Medulla oblongata (tissue), 1 donor: ENCODE results near the gene OR2M7.
A peak's percentile ranks its signal among the peaks of the same experiment; 100 is the strongest.
"Not testable (repeated sequence)": the region's sequence is repeated elsewhere in the genome, so short reads cannot be mapped to it uniquely, and the experiment has no call there.

ENCODE experiments used
- DNase-seq: peaks from one replicate; pipeline ENCODE4 v3.0.0-alpha.2; 2015; ENCODE audit errors: extremely low spot score

Gene OR2M7, protein sequence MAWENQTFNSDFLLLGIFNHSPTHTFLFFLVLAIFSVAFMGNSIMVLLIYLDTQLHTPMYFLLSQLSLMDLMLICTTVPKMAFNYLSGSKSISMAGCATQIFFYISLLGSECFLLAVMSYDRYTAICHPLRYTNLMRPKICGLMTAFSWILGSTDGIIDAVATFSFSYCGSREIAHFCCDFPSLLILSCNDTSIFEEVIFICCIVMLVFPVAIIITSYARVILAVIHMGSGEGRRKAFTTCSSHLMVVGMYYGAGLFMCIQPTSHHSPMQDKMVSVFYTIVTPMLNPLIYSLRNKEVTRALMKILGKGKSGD

DNA sequence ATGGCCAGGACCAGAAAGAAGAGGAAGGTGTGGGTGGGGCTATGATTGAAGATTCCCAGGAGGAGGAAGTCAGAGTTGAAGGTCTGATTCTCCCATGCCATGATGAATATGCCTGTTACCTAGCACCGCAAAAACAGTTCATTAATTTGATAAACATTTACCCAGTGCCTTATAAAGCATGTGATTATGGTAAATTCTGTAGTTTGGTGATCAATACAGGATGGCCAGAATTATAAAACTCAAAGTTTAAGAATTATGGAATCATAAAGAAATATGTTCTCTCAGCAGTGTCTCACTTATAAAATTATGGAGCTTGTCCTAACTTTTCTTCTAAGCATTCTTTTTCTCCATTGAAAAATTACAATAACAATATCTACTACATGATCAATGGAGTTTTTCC is at the start of gene OR2M7:
OR2M7 (minus strand) TSS at position 101 of the 400 bp plus-strand sequence; CDS start at position 101, 0 bp downstream.
- no peak for DNase-seq

DNA sequence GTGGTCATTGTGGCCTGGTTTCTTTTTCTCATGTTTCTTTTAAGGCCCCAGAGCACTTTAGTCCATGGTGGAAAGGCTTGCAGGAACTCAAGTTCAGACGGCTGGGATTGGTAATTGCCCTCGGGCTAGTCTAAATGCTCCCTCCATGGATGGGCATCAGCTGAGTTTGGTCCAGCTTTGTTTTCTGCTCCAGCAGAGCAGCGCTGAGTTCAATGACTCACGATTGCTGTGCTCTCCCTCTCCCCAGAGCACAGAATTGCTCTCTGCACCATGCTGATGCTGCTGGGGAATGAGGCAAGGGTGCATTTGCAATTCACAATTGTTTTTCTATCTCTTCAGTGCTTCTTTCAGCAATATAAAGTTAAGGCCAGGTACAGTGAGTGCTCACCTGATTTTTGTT is 49.4 kb upstream of the OR2M7 start:
- no peak for DNase-seq

DNA sequence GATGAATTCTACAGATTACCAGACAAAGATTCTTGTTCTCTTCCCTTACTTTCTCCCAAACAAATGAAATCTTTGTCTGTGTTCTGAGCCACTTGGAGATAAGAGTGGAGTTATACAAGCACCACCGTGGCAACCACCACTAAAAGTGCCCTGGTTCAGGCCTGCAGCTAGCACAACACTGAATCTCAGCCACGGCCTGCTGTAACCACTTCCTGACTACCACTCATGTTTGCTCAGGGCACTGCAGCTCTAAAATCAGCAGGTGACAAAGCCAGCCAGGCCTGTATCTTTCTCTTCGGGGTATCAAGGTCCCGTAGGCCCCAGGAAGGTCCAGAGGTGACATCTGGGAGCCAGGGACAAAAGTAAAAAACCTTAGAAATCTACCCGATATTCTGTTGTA is 48.0 kb upstream of the OR2M7 start:
- DNase-seq = no peak

DNA sequence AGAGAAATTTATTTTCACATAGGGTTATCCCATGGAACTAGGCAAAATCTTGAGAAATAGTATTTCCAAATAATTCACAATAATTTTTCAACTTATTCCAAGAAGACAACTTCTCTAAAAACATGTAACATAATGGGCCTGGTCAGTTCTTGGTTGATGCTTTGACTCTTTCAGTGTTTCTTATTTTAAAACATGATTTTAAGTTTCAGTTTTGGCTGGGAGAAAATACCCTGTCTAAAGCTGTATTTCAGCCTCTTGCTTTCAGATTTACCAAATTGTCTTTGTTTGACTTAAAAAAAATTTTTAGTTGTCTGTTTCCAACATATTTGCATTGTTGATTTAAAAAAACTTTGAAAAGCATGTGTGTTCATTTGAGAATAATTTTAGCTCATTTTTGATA is 42.2 kb upstream of the OR2M7 start:
- DNase-seq = no peak

DNA sequence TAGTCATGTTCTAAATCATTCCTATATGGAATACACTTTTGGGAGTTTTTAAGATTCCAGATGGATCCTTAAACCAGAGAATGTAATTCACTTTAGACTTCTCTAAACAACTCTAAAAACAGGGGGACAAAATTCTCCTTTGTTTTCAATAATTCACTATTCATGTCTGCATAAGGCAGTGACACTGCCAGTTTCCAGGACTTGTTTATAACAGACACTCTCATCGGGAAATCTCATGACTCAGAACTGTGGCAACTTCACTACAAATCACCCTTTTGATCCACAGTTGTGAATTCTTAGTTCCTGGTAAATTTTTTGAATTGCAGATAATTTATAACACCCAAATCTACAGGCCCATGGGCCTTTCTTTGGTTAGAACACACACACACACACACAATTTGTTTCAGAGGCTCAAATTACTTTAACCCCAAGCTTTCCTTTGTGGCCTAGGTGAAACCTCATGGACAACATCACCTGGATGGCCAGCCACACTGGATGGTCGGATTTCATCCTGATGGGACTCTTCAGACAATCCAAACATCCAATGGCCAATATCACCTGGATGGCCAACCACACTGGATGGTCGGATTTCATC is 36.9 kb upstream of the OR2M7 start, which contains the start of gene OR2T4:
OR2T4 (plus strand) TSS at position 545 of the 595 bp plus-strand sequence; CDS start at position 545, 0 bp downstream.
- peak; percentile 78 for DNase-seq

DNA sequence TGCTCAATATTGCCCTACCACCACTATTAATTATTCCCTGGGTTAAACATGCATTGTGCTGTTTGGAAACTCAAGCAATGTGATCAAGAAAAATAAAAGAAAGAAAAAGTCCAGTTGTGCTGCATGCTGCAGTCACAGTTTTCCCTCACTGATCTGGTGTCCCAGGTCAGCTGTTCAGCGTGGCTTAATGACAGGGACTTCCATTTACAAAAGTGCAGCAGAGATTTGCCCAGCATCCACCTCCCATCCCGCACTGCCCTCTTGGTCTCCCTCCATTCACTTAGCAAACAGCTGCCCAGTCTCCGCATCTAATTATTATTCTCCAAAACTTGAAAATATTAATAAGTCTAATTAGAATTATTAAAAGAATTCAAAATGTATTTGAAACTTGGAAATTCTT is 35.0 kb upstream of the OR2M7 start:
- peak; percentile 56 for DNase-seq

DNA sequence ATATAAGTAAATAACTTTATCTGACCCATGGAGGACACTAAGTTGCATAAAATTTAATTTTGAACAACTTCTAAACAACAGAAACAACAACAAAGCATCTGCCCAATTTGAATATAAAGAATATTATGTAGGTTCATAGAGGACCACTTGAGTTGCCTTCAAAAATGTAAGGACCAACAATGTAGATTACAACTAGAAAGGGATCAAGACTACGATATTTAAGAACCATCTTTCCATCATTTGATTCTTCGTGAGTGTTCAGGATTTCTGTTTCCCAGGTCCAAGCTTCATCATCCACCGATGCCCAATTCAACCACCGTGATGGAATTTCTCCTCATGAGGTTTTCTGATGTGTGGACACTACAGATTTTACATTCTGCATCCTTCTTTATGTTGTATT is 24.1 kb upstream of the OR2M7 start, which contains the start of gene OR14C36:
OR14C36 (plus strand) TSS at position 301 of the 400 bp plus-strand sequence; CDS start at position 301, 0 bp downstream.
- no peak for DNase-seq

DNA sequence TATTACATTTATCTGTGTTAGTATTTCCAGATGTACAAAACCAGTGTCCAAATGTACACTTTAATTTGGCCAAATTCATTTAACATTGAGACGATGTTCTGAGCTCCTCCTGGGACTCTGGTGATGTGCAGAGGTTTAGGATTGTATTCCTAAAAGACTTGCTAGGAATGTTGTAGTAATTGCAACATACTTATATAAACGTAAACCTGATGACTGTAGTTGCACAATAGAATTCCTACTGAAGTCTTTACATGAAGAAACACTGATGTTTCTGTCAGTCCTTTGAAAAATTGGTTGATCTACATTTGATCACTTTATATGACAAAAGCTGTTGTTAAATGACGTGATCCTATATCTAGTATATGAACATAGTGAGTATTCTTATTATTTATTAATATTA is 19.1 kb upstream of the OR2M7 start:
- DNase-seq = no peak

DNA sequence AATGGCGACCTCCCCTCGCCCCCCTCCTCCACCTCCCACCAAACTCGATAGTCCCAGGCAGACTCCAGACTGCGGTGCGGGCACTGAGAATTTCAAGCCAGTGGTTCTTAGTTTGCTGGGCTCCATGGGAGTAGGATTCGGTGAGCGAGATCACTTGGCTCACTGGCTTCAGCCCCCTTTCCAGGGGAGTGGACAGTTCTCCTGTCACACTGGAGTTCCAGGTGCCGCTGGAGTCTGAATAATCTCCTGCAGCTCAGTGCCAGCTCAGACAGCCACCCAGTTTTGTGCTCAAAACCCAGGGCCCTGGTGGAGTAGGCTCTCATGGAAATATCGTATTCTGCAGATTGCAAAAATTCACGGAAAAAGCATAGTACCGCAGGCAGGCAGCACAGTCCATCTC is 7.6 kb downstream of the OR2M7 start:
- no peak for DNase-seq

DNA sequence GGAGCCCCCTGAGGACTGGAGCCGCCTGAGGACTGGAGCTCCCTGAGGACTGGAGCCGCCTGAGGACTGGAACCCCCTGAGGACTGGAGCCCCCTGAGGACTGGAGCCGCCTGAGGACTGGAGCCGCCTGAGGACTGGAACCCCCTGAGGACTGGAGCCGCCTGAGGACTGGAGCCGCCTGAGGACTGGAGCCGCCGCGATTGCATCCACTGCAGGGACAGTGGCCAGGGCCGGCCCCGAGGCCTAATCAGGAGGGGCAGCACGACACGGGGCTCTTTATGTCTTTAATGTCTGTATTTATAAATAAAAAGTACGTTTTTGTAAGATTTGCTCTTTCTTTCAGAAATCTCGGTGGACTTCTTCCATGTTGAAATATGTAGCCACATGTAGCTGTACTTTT is 17.6 kb downstream of the OR2M7 start:
- DNase-seq = not testable (repeated sequence)

DNA sequence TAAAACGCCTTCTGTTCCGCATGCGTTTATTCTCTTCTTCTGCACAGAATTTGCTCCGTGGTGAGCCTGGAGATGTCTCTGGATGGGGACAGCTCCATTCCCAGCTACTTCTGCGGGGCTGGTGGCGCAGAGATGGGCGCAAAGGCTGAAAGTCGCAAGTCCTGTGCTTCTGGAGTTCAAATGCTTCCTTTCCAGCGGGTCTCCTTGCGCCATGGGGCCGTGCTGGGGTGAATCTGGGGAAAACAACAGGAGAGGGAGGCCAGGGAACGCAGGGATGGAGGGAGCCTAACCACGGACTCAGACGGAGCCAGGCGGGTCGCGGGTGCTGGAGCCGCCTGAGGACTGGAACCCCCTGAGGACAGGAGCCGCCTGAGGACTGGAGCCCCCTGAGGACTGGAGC is 18.3 kb downstream of the OR2M7 start:
- DNase-seq = no peak

DNA sequence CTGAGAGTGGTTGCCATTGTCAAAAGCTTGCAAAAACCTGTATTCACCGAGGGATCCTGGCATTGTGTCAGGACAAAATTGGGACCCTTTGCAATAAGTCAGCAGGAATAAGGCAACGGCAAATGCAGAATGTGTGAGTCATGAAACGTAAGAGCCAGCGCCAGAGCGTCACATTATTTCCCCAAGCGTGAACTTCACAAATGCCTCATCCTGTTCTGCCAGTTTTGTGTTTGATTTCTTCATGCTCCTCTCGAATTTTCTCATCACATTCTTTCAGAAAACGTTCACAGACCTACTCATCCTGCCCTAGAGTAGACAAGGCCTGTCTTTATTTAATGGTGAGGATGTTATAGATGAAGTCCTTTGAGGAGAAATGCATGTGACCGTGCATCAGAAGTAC is 18.7 kb downstream of the OR2M7 start:
- not testable (repeated sequence) for DNase-seq

DNA sequence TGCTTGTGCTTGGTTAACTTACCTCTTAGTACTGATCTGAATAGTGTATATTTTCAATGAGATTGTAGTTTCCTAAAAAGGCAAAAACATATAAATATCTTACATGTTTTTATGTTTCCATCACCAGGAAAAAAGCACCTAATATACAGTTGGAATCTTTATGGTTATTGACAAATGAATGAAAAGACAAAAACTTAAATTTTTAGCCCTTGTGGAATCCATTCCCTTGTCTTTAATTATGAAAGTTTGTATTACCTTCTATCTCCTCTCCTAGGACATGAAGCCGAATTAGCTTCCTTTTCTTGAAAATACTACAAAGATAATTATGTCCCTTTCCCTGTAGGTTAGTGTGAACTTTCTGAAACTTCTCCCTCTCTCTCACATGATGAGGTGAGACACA is 21.0 kb downstream of the OR2M7 start, which contains the start of gene OR2T12:
OR2T12 (minus strand) TSS at position 101 of the 400 bp plus-strand sequence. CDS start 7,846 bp downstream, outside the sequence.
- DNase-seq = no peak

DNA sequence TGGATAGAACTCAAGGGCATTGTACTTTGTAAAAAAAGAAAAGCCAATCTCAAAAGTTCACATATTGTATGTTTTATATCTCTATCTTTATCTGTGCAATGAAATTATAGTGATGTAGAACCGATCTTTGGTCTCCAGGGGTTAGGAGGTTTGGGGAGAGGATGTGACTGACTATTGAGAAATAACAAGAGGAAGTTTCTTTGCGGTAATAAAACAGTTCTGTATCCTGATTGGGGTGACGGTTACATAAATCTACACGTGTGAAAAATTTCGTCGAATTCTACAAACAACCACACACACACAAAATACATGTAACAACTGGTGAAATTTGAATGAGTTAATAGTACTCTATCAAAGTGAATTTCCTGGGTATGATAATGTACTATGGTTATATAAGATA is 36.0 kb downstream of the OR2M7 start:
- no peak for DNase-seq

DNA sequence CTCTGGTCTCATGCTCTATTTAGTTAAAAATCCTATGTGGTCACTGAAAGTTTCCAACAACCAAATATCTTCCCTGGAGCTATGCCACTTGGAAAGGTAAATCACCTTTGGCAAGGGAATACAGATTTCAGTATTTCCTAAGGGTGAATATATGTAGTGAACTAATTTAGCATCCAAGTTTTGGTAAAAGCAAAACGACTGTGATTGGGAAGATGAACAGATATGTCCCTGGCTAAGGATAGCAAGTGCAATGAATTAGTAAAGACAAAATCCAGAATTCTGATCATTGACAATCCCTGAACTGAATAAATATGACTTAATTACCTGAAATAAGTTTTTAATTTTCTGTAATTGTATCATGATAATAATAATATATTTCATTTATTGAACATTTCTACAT is 46.5 kb downstream of the OR2M7 start, which contains the start of gene OR2T33:
OR2T33 (minus strand) TSS at position 101 of the 400 bp plus-strand sequence. CDS start 4,162 bp downstream, outside the sequence.
- DNase-seq = no peak
